Cerebellar nuclear complex (tissue), 1 donor: ENCODE measurements around the gene RAP1GAP2.
A peak's percentile ranks its signal among the peaks of the same experiment; 100 is the strongest.
"Not testable (repeated sequence)": the region's sequence is repeated elsewhere in the genome, so short reads cannot be mapped to it uniquely, and the experiment has no call there.

ENCODE experiments used
- DNase-seq, 2 experiments: peaks; one replicate each; lab custom pipeline; 2025; lab: John Stamatoyannopoulos, UW

Gene RAP1GAP2

DNA sequence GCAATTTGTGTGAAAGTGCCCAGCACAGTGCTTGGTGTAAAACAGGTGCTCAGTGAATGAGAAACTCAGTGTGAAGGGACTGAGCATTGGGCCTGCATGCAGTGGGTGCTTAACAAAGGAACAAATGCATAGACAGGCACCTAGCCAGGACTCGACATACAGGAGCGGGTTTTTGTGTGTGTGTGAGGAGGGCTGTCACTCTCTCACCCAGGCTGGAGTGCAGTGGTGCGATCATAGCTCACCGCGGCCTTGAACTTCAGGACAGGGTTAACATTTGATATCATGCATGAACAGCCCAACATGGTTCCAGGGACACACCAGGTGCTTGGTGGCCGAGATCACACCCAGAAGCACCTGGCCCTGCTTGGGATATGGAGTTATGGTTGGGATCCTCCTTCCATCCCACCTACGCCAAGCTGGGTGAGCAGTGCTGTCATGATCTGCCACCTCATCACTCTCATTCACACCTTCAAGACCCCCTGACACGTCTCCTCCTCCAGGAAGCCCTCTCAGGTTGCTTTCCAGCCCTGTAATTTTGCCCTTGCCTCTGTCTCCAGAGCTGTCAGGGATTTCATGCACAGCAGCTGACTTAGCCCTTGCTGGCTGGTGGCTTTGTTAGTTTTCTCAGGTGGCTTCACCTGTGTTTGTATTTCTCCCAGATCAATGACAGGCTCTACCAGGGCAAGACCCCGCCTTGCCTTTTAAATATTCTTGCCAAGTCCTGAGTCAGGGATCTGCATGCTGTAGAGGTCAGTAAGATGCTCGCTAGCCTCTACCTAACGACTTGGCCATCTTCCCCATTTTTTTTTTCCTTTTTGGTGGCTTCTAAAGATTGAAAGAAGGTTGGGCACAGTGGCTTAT, 200.8 kb downstream of the RAP1GAP2 start:
- no peak for DNase-seq

- DNase-seq: not testable (repeated sequence)
These were observed 202.2 kb downstream of the RAP1GAP2 start for GRCh38 chr17:2998469-2998901.

- DNase-seq: no peak
These were observed 206.5 kb downstream of the RAP1GAP2 start for GRCh38 chr17:3002538-3003295.

DNA sequence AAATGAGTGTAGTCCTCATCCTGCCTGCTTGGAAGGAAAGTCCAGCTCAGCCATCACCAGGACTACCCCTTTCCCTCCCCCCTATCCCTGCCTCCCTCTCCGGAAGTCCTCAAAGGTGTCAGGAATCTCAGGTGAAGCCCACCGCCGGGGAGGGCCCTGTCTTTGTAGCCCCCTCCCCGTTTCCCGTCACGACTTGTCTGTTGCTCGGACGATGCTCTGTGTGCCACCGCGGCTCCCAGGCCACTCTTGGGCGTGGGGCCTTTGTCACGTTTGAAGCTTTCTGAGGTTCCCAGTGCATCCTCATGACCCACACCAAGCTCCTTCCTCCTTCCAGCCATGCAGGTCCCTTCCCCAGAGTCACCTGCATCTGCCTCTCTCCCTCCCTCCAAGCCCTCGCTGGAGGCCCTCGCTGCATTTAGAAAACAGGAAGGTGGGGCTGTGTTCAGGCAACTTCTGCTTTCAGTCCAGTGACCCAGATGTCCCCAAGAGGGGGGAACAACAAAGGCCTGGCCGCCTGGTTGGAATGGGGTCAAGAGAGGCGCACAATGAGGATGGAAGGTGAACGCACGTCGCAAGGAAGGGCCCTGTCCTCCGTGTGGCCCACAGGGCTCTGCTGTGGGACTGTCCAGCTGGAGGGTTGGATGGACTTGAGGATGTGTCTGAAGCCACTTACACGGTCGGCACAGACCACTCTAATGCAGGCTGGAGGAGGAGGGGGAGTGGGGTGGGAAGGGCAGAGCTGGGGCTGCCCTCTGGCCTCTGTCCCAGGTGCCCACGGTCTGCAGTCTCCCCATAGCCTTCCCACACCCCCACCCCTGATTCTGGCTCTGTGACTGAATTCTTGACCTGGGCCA, 207.3 kb downstream of the RAP1GAP2 start:
- no peak for DNase-seq

GRCh38 chr17:3004150-3004801, 208.0 kb downstream of the RAP1GAP2 start:
- DNase-seq: peak; percentile 84 to 92

GRCh38 chr17:3004925-3005324, 208.7 kb downstream of the RAP1GAP2 start:
- no peak for DNase-seq

- no peak for DNase-seq
These were observed 209.5 kb downstream of the RAP1GAP2 start for GRCh38 chr17:3005696-3006095.

GRCh38 chr17:3006801-3007200, 210.6 kb downstream of the RAP1GAP2 start:
- no peak for DNase-seq

DNA sequence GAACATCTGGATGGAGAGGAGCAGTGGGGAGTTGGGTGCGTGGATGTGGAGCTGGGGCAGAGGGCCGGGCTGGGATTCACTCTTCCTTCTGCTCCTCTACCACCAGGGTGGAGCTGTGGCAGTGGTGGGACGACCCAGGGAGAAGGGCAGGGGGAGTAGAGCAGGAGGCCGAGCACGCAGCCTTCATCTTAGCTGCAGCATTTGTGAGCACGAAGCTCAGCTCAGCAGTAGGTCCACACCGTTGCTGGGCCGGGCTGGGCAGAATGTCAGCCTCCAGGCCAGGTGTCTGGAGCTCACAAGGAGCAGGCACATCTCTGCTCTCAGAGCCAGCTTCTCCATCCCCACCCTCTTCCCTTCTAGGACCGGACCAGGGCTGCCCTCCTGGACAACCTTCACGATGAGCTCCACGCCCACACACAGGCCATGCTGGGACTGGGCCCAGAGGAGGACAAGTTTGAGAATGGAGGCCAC, 211.4 kb downstream of the RAP1GAP2 start:
- no peak for DNase-seq

DNA sequence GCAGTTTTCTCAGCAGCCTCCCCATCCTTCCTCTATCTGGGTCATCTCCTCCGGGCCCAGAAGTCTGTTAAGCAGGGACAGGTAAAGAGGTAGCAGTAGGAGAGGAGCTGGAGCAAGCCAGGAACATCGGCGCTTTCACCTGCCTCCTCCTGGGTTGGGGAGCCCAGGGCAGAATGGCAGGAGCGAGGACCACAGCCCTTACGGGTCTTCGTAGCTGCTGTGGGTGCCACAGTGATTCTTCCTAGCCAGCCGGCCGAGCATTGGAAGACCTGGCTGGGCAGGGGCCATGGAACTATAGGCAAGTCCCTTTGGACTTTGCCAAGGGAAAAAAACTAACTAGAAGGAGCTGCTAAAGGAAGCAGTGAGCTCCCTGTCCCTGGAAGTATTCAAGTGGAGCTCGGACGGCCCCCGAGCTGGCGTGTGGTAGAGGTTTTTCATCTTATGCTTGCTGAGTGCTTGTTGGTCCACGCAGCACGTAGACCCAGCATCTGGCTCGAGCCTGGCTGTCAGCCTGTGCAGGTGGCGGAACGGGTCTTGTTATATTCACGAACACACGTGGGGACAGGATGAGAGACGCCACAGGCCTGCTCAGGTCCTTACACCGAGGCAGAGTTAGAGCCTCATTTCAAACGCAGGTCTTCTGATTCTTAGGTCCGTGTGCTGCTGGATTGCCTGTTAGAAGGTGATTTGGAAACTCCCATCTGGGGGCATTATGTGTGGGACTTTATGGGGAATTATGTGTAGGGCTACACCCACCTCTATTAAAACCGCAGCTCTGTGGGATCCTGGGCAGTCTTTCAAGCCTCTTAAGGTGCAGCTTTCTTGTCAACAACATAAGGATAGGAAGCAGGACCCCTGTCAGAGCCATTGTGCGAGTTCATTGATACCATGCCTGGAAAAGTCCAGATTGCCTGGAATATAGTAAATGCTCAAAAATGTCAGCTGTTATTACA, 212.4 kb downstream of the RAP1GAP2 start:
- no peak for DNase-seq

DNA sequence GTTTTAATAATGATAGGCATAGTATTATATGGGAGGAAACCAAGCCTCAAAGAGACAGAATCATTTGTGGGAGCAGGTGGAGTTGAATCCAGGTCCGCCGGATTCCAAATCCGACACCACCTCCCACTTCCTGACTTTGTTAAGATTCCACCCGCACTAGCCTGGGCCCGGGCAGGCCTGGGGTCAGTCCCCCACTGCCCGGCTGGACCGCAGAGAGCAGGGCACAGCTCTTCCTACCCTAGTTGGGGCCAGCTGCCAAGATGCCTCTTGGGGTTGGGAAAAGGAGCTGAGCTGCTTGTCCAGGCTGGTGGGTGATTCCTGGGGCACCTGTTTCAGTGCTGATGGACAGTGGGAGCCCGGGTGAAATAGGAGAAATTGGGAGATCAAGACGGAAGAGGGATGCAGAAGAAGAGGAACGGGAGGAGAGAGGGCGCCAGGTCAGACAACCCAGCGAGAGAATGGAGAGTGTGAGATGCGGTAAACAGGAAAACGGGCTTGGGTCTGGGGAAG, 213.2 kb downstream of the RAP1GAP2 start:
- no peak for DNase-seq

- DNase-seq: no peak
These were observed 215.7 kb downstream of the RAP1GAP2 start for GRCh38 chr17:3011891-3012290.

DNA sequence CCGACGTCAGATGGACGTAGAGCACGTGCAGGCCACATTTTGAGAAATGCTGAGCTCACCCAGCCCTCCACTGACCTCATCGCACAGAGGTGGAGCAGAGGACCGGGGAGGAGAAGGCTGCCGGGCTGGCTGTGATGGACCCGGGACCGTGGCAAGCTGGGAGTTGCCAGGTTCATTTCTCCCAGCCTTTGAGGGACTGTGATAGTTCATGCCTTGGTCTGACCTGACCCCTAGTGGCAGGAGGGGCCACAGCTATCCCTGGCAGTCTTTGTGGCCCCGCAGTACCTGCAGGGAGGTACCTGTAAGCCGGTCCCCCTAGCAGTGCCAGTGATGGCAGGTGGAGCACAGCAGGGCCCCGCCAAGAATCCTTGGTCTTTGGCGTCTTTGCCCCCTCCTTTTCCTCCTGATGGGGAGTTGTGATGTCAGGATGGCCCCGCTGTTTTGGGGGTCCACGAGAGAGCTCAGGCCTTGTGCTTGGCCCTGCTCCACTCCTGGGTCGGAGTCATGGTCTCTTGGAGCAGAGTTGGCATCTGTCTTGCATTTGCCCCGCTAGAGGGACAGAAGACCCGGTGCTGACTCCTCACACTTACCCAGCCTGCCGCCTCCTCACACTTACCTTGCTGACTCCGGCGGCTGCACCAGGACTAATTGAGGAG, 216.8 kb downstream of the RAP1GAP2 start:
- peak in 1 of 2 experiments; percentile 77 for DNase-seq

DNA sequence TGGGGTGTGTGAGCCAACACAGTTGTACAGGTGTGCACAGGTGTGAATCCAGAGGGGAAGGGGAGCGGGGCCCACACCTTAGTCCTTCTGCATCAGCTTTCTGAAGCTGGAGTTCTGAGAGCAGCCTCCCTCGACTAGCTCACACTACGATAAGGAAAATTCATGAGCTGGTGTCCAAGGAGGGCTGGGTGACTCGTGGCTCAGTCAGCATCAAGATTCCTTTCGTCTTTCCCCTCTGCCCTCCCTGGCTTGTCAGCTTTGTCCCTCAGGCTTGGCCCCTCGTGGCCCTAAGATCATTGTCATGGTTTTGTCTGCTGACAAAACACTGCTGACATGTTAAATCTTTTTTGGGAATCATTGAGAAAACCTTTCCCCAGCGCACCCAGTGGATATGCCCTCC, 219.7 kb downstream of the RAP1GAP2 start:
- no peak for DNase-seq

- DNase-seq: no peak
These were observed 221.7 kb downstream of the RAP1GAP2 start for GRCh38 chr17:3017936-3018335.

- peak in 1 of 2 experiments; percentile 19 for DNase-seq
These were observed 223.5 kb downstream of the RAP1GAP2 start for GRCh38 chr17:3019761-3020160.

DNA sequence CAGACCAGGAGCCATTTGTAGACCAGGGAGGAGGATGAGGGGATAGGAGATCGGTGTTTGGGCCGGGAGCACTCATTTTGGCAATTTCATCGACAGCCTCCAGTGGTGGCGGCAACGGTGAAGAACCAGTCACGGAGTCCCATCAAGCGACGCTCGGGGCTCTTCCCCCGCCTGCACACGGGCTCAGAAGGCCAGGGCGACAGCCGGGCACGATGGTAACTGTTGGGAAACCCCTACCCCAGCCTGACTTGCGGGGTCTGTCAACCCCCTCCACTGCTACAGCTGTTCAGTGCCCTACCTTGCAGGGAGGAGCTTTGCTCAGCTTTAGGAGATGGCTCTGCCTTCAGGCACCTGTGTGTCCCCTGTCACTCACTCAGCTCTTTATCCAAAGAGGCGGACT, 224.1 kb downstream of the RAP1GAP2 start:
- no peak for DNase-seq

DNA sequence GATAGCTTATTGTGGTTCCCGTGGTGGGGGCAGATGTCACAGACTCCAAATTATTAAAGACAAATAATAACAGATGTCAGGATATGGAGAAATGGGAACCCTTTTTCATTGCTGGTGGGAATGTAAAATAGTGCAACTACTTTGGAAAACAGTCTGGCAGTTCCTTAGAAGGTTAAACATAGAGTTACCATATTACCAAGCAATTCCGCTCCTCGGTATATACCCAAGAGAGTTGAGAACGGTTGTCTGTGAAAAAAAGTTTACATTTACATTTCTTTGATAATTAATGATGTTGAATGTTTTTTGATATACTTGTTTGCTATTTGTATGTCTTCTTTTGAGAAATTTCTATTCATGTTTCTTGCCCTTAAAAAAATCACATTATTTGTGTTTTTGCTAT, 226.0 kb downstream of the RAP1GAP2 start:
- no peak for DNase-seq

- DNase-seq: no peak
These were observed 228.1 kb downstream of the RAP1GAP2 start for GRCh38 chr17:3024346-3024745.
